A549 (cell line): ENCODE results near the gene PRDM5. TPM values are rescaled to one million over a fixed set of nuclear protein-coding genes. Genes with fewer than 3 reads are reported as not detected.

ENCODE experiments used
- ATAC-seq, 2 experiments: fragments of 200-7000 bp in 1 of 2; fragments of >200 bp in 1 of 2; cut with Nextera tagmentation in 1 of 2; cut with Tn5 transposase in 1 of 2; 3 replicates each; pipeline versions ENCODE4 v1.8.0 to v1.9.1; 2018 to 2020; ENCODE audit warnings: mild to moderate bottlenecking in 1 of 2, moderate library complexity in 1 of 2
- CTCF ChIA-PET: fragments of 300-600 bp; sonication (Branson Sonifier 250); formaldehyde crosslinking; extraction: SDS; loops from one replicate; lab custom pipeline; 2021; ENCODE audit warnings: antibody characterized with exemption, inconsistent platforms; lab: Yijun Ruan, JAX
- POLR2A ChIA-PET: fragments of 350-600 bp; formaldehyde crosslinking; extraction: SDS; loops from one replicate; lab custom pipeline; 2021; ENCODE audit warnings: antibody characterized with exemption, inconsistent platforms; lab: Yijun Ruan, JAX
- DNase-seq, 2 experiments: peaks; one replicate each; pipeline versions ENCODE4 v3.0.0 to v3.0.0-alpha.2; 2011 to 2016; ENCODE audit warnings: low read depth in 1 of 2, low spot score in 1 of 2
- FAIRE-seq: peaks from 2 replicates; lab custom pipeline; 2011; peaks lifted over from hg19 to GRCh38; lab: Jason Lieb, UNC
- H3K27ac ChIP-seq, 2 experiments: fragments of >200 bp; sonication (Bioruptor Twin); formaldehyde crosslinking; 3 replicates each; pipeline ENCODE4 v1.5.1; 2016 to 2017
- H3K4me1 ChIP-seq: fragments of >200 bp; sonication (Bioruptor Twin); formaldehyde crosslinking; 3 replicates; pipeline ENCODE4 v1.6.1; 2016
- H3K4me2 ChIP-seq: fragments of >200 bp; sonication (Bioruptor Twin); formaldehyde crosslinking; 3 replicates; pipeline ENCODE4 v1.6.1; 2016
- H3K4me3 ChIP-seq: fragments of >200 bp; sonication (Bioruptor Twin); formaldehyde crosslinking; 3 replicates; pipeline ENCODE4 v1.5.1; 2016
- H3K9me3 ChIP-seq: fragments of >200 bp; sonication (Bioruptor Twin); formaldehyde crosslinking; 3 replicates; pipeline ENCODE4 v1.6.1; 2016
- ATOH8 ChIP-seq: fragments of 250-450 bp; sonication (Bioruptor Pico); IDR thresholded peaks from 2 replicates; pipeline ENCODE4 v1.5.0; 2020; ENCODE audit warnings: low read depth, mild to moderate bottlenecking, moderate library complexity
- ESRRA ChIP-seq: fragments of 150-350 bp; IDR thresholded peaks from 2 replicates; pipeline ENCODE4 v1.6.1; 2014; ENCODE audit warnings: mild to moderate bottlenecking, low read length, borderline replicate concordance
- FOSL2 ChIP-seq, 2 experiments: fragments of 450-650 bp in 1 of 2; fragments of >200 bp in 1 of 2; sonication (Bioruptor Twin) in 1 of 2; formaldehyde crosslinking; IDR thresholded peaks; 2 replicates each; pipeline versions ENCODE4 v1.5.0 to v1.6.1; 2016 to 2020; ENCODE audit warnings: mild to moderate bottlenecking in 1 of 2, moderate library complexity in 1 of 2
- FOXS1 ChIP-seq: fragments of 250-450 bp; sonication (Bioruptor Pico); IDR thresholded peaks from 2 replicates; pipeline ENCODE4 v1.5.0; 2020; ENCODE audit warnings: mild to moderate bottlenecking, moderate library complexity
- HDAC2 ChIP-seq: fragments of 200-600 bp; sonication (generic); IDR thresholded peaks from 2 replicates; pipeline ENCODE4 v1.6.1; 2016
- HMGXB4 ChIP-seq: fragments of 250-450 bp; sonication (Bioruptor Pico); IDR thresholded peaks from 2 replicates; pipeline ENCODE4 v1.5.0; 2021; ENCODE audit warnings: mild to moderate bottlenecking, moderate library complexity, borderline replicate concordance
- HOXB13 ChIP-seq: fragments of 250-450 bp; sonication (Bioruptor Pico); IDR thresholded peaks from 2 replicates; pipeline ENCODE4 v1.5.0; 2020; ENCODE audit warnings: low read depth, mild to moderate bottlenecking, moderate library complexity
- JUN ChIP-seq, 2 experiments: fragments of >200 bp; sonication (Bioruptor Twin); formaldehyde crosslinking; IDR thresholded peaks; 2 replicates in 1 of 2; 3 replicates in 1 of 2; pipeline ENCODE4 v1.6.1; 2016 to 2017
- MAFK ChIP-seq: fragments of 450-650 bp; IDR thresholded peaks from 2 replicates; pipeline ENCODE4 v1.6.1; 2014; ENCODE audit not compliant: partially characterized antibody
- MAX ChIP-seq: IDR thresholded peaks from 2 replicates; pipeline ENCODE4 v1.6.1; 2012
- NFE2L2 ChIP-seq: fragments of 150-350 bp; conservative IDR thresholded peaks from 2 replicates; pipeline ENCODE4 v1.6.1; 2014; ENCODE audit warnings: low read length
- PBX3 ChIP-seq: IDR thresholded peaks from 2 replicates; pipeline ENCODE4 v1.6.1; 2012
- PHF8 ChIP-seq: fragments of 200-600 bp; sonication (generic); IDR thresholded peaks from 2 replicates; pipeline ENCODE4 v1.6.1; 2016; ENCODE audit warnings: low read depth, mild to moderate bottlenecking, antibody characterized with exemption, moderate library complexity, borderline replicate concordance
- REST ChIP-seq: fragments of 200-600 bp; sonication (generic); IDR thresholded peaks from 2 replicates; pipeline ENCODE4 v1.6.1; 2016; ENCODE audit warnings: antibody characterized with exemption, mild to moderate bottlenecking, moderate library complexity
- TFCP2L1 ChIP-seq: fragments of 250-450 bp; sonication (Bioruptor Pico); IDR thresholded peaks from 2 replicates; pipeline ENCODE4 v1.5.0; 2021; ENCODE audit warnings: mild to moderate bottlenecking
- TP53 ChIP-seq: fragments of 250-450 bp; sonication (Bioruptor Pico); IDR thresholded peaks from 2 replicates; pipeline ENCODE4 v1.5.0; 2021; ENCODE audit warnings: mild to moderate bottlenecking, moderate library complexity
- ZC3H11A ChIP-seq: fragments of 450-650 bp; IDR thresholded peaks from 2 replicates; pipeline ENCODE4 v1.6.1; 2014; ENCODE audit warnings: antibody characterized with exemption, mild to moderate bottlenecking
- WGBS: methylation state at CpG from one replicate; pipeline ENCODE4 v1.1.6; 2017; ENCODE audit errors: missing lambda C conversion rate; 5-methylcytosine and 5-hydroxymethylcytosine counted together
- polyA plus RNA-seq, 4 experiments: library from polyadenylated mRNA; depleted of rRNA in 3 of 4; stranded (reverse); fragments of >200 nt; fragmentation: RNase III in 1 of 4; extraction: RNeasy Plus Mini Kit Qiagen cat#74134 plus additional on column Dnase treatment in 1 of 4; gene quantifications; 2 replicates in 3 of 4; 3 replicates in 1 of 4; pipeline ENCODE4 v1.2.3, GENCODE V29; 2011 to 2017

The PRDM5 gene
- polyA plus RNA-seq, 2 of the 4 experiments (the other 2 are of a cell fraction) = 6.5 to 12.9 TPM

GRCh38 chr4:120733968-120734367 is 188.6 kb downstream of the PRDM5 start:
- WGBS = 78% methylated on average over 4 of the region's 4 CpGs
- no peak for FAIRE-seq
- ATAC-seq = no peak
- no peak overlapping the region for H3K4me3 ChIP-seq
- TF ChIP-seq PHF8 = no peak
- TF ChIP-seq PBX3 = no peak
- TF ChIP-seq FOSL2 (IDR thresholded peaks at IDR 0.05) = no peak
- TF ChIP-seq FOSL2 (CRISPR knock-in tag; IDR thresholded peaks at IDR 0.05) = no peak
- no peak for TF ChIP-seq FOXS1
- no peak for TF ChIP-seq ESRRA
- TF ChIP-seq HMGXB4 (CRISPR knock-in tag) = no peak
- no peaks in the 10 kb centered on the region for H3K4me1 ChIP-seq
- POLR2A ChIA-PET = no interaction called here
- no peak overlapping the region for H3K4me2 ChIP-seq
- no peaks in the 10 kb centered on the region for H3K9me3 ChIP-seq
- H3K27ac ChIP-seq = no peak overlapping the region
- no peak for DNase-seq
- CTCF ChIA-PET = no interaction called here

- Histone ChIP-seq H3K4me1 (no peaks in the 10 kb centered on the region), H3K4me2 (no peak overlapping the region), H3K9me3 (no peaks in the 10 kb centered on the region), H3K4me3 (no peak overlapping the region), H3K27ac (no peak overlapping the region)
- ChIA-PET POLR2A (no interaction called here), CTCF (no interaction called here)
- ATAC-seq (no peak), DNase-seq (no peak), FAIRE-seq (no peak)
- WGBS = 86% methylated on average over 2 of the region's 2 CpGs
- TF ChIP-seq TP53 (no peak), JUN (IDR thresholded peaks at IDR 0.05) (no peak), REST (no peak), ATOH8 (CRISPR knock-in tag) (no peak), PBX3 (no peak), HOXB13 (CRISPR knock-in tag) (no peak), ZC3H11A (no peak), PHF8 (no peak), NFE2L2 (no peak), HDAC2 (no peak), MAX (no peak), MAFK (no peak), TFCP2L1 (CRISPR knock-in tag) (no peak)
Measured at GRCh38 chr4:120733054-120733453, 189.5 kb downstream of the PRDM5 start.
